Hematopoietic multipotent progenitor cell treated with erythropoietin and hydrocortisone succinate and interleukin-3 and kit ligand, for 17 days (in vitro differentiated cells): Measurements from ENCODE around the gene MCOLN2.
A peak's percentile ranks its signal among the peaks of the same experiment; 100 is the strongest.
"Not testable (repeated sequence)": the region's sequence is repeated elsewhere in the genome, so short reads cannot be mapped to it uniquely, and the experiment has no call there.

ENCODE experiments used
- DNase-seq: peaks from one replicate; pipeline ENCODE4 v3.0.0-alpha.2; 2015; ENCODE audit warnings: low spot score

Gene MCOLN2

GRCh38 chr1:84941843-84942242 lies 55.1 kb downstream of the MCOLN2 start:
- DNase-seq = no peak

GRCh38 chr1:84940481-84940880 lies 56.4 kb downstream of the MCOLN2 start:
- no peak for DNase-seq

GRCh38 chr1:84939761-84940160 lies 57.2 kb downstream of the MCOLN2 start:
- DNase-seq = no peak

GRCh38 chr1:84939151-84939550 lies 57.8 kb downstream of the MCOLN2 start:
- no peak for DNase-seq

- DNase-seq = peak; percentile 73
Measured at GRCh38 chr1:84936116-84936810, 60.6 kb downstream of the MCOLN2 start.

GRCh38 chr1:84933011-84933611 lies 63.8 kb downstream of the MCOLN2 start:
- DNase-seq = no peak

- no peak for DNase-seq
Measured at GRCh38 chr1:84930831-84931230, 66.1 kb downstream of the MCOLN2 start.

GRCh38 chr1:84930329-84930728 lies 66.6 kb downstream of the MCOLN2 start:
- DNase-seq = no peak

GRCh38 chr1:84929581-84929980 lies 67.3 kb downstream of the MCOLN2 start:
- DNase-seq = no peak

GRCh38 chr1:84928979-84929378 lies 67.9 kb downstream of the MCOLN2 start:
- DNase-seq = no peak

GRCh38 chr1:84923317-84923716 lies 73.6 kb downstream of the MCOLN2 start:
- DNase-seq = no peak

GRCh38 chr1:84920159-84920558 lies 76.8 kb downstream of the MCOLN2 start:
- no peak for DNase-seq

GRCh38 chr1:84919461-84919970 lies 77.4 kb downstream of the MCOLN2 start:
- no peak for DNase-seq

GRCh38 chr1:84918726-84919336 lies 78.1 kb downstream of the MCOLN2 start:
- no peak for DNase-seq

GRCh38 chr1:84916897-84917296 lies 80.0 kb downstream of the MCOLN2 start:
- no peak for DNase-seq

GRCh38 chr1:84913555-84913892 lies 83.4 kb downstream of the MCOLN2 start:
- DNase-seq = no peak

GRCh38 chr1:84912726-84913554 lies 84.0 kb downstream of the MCOLN2 start:
- DNase-seq = no peak

GRCh38 chr1:84908746-84909464 lies 88.0 kb downstream of the MCOLN2 start:
- not testable (repeated sequence) for DNase-seq

GRCh38 chr1:84907095-84907827 lies 89.7 kb downstream of the MCOLN2 start:
- DNase-seq = no peak

GRCh38 chr1:84902727-84903126 lies 94.2 kb downstream of the MCOLN2 start:
- DNase-seq = not testable (repeated sequence)

GRCh38 chr1:84899969-84900368 lies 96.9 kb downstream of the MCOLN2 start:
- no peak for DNase-seq
